ENCODE results near the gene LLCFC1. TPM values are rescaled to one million over a fixed set of nuclear protein-coding genes. Genes with fewer than 3 reads are reported as not detected.

LLCFC1 gene
- total and polyA plus RNA-seq, 12 donors = not detected

DNA sequence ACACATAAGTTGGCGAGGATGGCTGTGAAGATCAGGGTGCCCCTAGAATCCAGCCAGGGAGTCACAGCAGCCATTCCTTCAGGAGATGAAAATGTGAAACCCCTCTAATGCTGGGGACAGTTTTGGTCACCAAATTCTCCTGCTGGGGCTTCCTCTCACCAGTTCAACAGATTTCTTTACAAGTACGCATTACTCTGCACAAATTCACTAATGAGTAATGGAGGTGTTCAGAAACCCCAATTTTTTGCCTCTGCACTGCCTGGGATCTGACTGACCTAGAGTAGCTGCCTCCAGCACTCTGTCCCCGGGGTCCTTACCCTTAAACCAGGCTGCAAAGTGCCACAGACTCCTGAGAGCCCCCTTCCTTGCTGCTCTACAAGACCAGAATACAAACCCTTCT, 21.8 kb upstream of the LLCFC1 start:
- TF ChIP-seq, protein P1, sequence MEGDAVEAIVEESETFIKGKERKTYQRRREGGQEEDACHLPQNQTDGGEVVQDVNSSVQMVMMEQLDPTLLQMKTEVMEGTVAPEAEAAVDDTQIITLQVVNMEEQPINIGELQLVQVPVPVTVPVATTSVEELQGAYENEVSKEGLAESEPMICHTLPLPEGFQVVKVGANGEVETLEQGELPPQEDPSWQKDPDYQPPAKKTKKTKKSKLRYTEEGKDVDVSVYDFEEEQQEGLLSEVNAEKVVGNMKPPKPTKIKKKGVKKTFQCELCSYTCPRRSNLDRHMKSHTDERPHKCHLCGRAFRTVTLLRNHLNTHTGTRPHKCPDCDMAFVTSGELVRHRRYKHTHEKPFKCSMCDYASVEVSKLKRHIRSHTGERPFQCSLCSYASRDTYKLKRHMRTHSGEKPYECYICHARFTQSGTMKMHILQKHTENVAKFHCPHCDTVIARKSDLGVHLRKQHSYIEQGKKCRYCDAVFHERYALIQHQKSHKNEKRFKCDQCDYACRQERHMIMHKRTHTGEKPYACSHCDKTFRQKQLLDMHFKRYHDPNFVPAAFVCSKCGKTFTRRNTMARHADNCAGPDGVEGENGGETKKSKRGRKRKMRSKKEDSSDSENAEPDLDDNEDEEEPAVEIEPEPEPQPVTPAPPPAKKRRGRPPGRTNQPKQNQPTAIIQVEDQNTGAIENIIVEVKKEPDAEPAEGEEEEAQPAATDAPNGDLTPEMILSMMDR (IDR thresholded peaks at IDR 0.05) = no peak
- no peak for TF ChIP-seq POLR2A (IDR thresholded peaks at IDR 0.05)
- Histone ChIP-seq H3K4me3 (no peak overlapping the region), H3K27me3 (no peaks in the 10 kb centered on the region), H3K27ac (no peak overlapping the region), H3K4me1 (replicated peaks in 1 of 2) (no peaks in the 10 kb centered on the region), H3K36me3 (replicated peaks in 1 of 2) (no peaks in the 10 kb centered on the region), H3K9me3 (replicated peaks in 1 of 3) (no peaks in the 10 kb centered on the region)
- 63 to 80% (median 72%) methylated on average over 3 of the region's 3 CpGs for WGBS, 4 donors
- DNase-seq = no peak
- intact Hi-C loops (cut with DNase I) = no loop called here

DNA sequence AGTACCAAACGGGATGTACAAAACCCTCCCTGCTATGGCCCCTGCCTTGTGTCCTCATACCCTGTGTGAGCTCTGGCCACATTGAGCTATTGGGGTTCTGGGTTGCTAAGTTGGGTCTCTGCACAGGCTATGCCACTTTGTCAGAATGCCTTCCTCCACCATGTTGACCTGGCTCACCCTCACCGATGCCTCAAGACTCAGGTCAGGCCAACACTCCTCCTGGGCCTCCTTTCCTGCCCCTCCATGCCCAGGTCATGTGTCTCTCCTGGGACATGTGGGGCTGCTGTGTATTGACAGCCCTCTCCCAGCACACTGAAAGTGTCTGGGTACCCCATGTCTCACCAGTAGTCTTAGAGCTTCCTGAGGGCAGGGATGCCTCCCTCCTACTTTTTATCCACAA, 20.4 kb upstream of the LLCFC1 start:
- no peaks in the 10 kb centered on the region for H3K36me3 ChIP-seq (replicated peaks in 1 of 2)

DNA sequence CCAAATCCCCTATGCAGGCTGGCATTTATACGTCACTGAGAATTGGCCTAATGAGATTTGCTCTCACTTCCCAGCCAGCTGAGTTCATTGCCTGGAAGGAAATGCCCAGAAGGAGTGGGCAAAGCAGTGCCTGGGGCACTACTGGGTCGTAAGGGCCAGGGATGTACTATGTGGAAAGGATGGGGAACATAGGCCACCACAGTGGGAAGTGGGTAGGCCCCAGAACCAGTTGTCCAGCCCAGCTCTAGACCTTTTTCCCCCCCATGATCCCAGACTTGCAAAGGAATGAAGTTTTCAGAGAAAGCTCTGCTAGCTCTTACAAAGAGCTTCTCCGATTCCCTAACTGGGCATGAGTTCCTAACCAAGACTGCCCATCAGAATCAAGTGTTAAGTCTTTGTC, 19.6 kb upstream of the LLCFC1 start:
- Histone ChIP-seq H3K4me3 (no peak overlapping the region), H3K9me3 (replicated peaks in 1 of 3) (no peaks in the 10 kb centered on the region), H3K27ac (no peak overlapping the region), H3K27me3 (no peaks in the 10 kb centered on the region), H3K36me3 (replicated peaks in 1 of 2) (no peaks in the 10 kb centered on the region), H3K4me1 (replicated peaks in 1 of 2) (no peaks in the 10 kb centered on the region)
- intact Hi-C loops (cut with DNase I) = no loop called here
- no peak for DNase-seq
- no peak for TF ChIP-seq POLR2A (IDR thresholded peaks at IDR 0.05)
- TF ChIP-seq, protein P1 (IDR thresholded peaks at IDR 0.05) = no peak
- 74 to 89% (median 79%) methylated on average over 3 of the region's 3 CpGs for WGBS, 4 donors

More for the DNA sequence above, 20.4 kb upstream of the LLCFC1 start:
- DNase-seq = no peak
- H3K27ac ChIP-seq = no peak overlapping the region
- TF ChIP-seq, protein P1 (IDR thresholded peaks at IDR 0.05) = no peak
- TF ChIP-seq POLR2A (IDR thresholded peaks at IDR 0.05) = no peak
- WGBS, 4 donors = 60 to 78% (median 73%) methylated on average over 2 of the region's 2 CpGs
- no peak overlapping the region for H3K4me3 ChIP-seq
- H3K4me1 ChIP-seq (replicated peaks in 1 of 2) = no peaks in the 10 kb centered on the region
- intact Hi-C loops (cut with DNase I) = no loop called here
- H3K27me3 ChIP-seq = no peaks in the 10 kb centered on the region
- H3K9me3 ChIP-seq (replicated peaks in 1 of 3) = no peaks in the 10 kb centered on the region

DNA sequence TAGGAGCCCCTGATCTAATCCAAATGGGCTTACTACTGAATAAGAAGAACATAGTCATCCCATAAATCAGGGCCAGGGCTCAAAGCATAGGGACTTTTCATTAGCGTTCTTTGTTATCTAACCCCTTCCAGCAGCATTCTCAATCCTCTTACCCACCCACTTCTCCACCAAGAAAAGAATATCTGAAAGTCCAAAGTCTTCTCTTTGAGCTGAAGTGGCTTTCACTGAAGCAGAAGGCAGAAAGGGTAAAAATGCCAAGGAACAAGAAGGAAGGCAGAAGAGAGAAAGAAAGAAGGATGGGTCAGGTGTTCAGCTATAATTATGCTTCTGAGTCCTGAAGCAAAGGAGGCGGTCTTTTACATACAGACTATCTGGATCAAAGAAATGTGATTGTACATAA, 15.9 kb upstream of the LLCFC1 start:
- 44 to 67% (median 50%) methylated on average over 2 of the region's 2 CpGs for whole genome bisulfite sequencing, 4 donors
- Histone ChIP-seq H3K4me1 (replicated peaks in 1 of 2) (no peaks in the 10 kb centered on the region), H3K4me3 (no peak overlapping the region), H3K36me3 (replicated peaks in 1 of 2) (no peaks in the 10 kb centered on the region), H3K27ac (no peak overlapping the region), H3K27me3 (no peaks in the 10 kb centered on the region), H3K9me3 (replicated peaks in 1 of 3) (no peaks in the 10 kb centered on the region)
- intact Hi-C loops (cut with DNase I) = no loop called here
- TF ChIP-seq, protein P1 (IDR thresholded peaks at IDR 0.05) = no peak
- no peak for DNase-seq

All from adrenal gland (tissue), 12 donors.